Hepatocyte (in vitro differentiated cells): ENCODE data around the gene TMEM213. TPM values are rescaled to one million over a fixed set of nuclear protein-coding genes. Genes with fewer than 3 reads are reported as not detected.

Source experiments
- DNase-seq: peaks from one replicate; pipeline ENCODE4 v3.0.0-alpha.2; 2016; ENCODE audit warnings: low spot score
- H2AFZ ChIP-seq: fragments of 200-600 bp; sonication (generic); 2 replicates; pipeline ENCODE4 v1.6.0; 2016; ENCODE audit warnings: antibody characterized with exemption, mild to moderate bottlenecking
- H3K27ac ChIP-seq: fragments of 200-600 bp; sonication (generic); 2 replicates; pipeline ENCODE4 v1.5.1; 2016; ENCODE audit warnings: mild to moderate bottlenecking
- H3K27me3 ChIP-seq: fragments of 200-600 bp; sonication (generic); 2 replicates; pipeline ENCODE4 v1.6.1; 2016
- H3K36me3 ChIP-seq: fragments of 200-600 bp; sonication (generic); replicated peaks from 2 replicates; pipeline ENCODE4 v1.5.1; 2016; ENCODE audit warnings: low read depth; ENCODE audit not compliant: insufficient read depth
- H3K4me1 ChIP-seq: fragments of 200-600 bp; sonication (generic); 2 replicates; pipeline ENCODE4 v1.5.1; 2016; ENCODE audit warnings: mild to moderate bottlenecking, moderate library complexity; ENCODE audit not compliant: insufficient read depth
- H3K4me2 ChIP-seq: fragments of 200-600 bp; sonication (generic); 2 replicates; pipeline ENCODE4 v1.6.0; 2016
- H3K4me3 ChIP-seq: fragments of 200-600 bp; sonication (generic); 2 replicates; pipeline ENCODE4 v1.5.1; 2016; ENCODE audit warnings: mild to moderate bottlenecking
- H3K79me2 ChIP-seq: fragments of 200-600 bp; sonication (generic); 2 replicates; pipeline ENCODE4 v1.6.0; 2017; ENCODE audit warnings: mild to moderate bottlenecking
- H3K9me2 ChIP-seq: fragments of 200-600 bp; sonication (generic); replicated peaks from 2 replicates; pipeline ENCODE4 v1.6.0; 2017; ENCODE audit warnings: mild to moderate bottlenecking; ENCODE audit not compliant: insufficient read depth
- H3K9me3 ChIP-seq: fragments of 200-600 bp; sonication (generic); 2 replicates; pipeline ENCODE4 v1.5.1; 2016; ENCODE audit warnings: low read depth, mild to moderate bottlenecking
- H4K20me1 ChIP-seq: fragments of 200-600 bp; sonication (generic); 2 replicates; pipeline ENCODE4 v1.6.0; 2016; ENCODE audit warnings: mild to moderate bottlenecking; ENCODE audit not compliant: insufficient read depth, poor library complexity, severe bottlenecking
- CTCF ChIP-seq: fragments of 200-600 bp; sonication (generic); IDR thresholded peaks from 2 replicates; pipeline ENCODE4 v1.5.1; 2016; ENCODE audit warnings: antibody characterized with exemption, mild to moderate bottlenecking; ENCODE audit not compliant: poor library complexity
- EZH2 ChIP-seq: fragments of 200-600 bp; sonication (generic); IDR thresholded peaks from 2 replicates; pipeline ENCODE4 v1.6.1; 2016; ENCODE audit warnings: antibody characterized with exemption, mild to moderate bottlenecking, borderline replicate concordance
- EZH2phosphoT487 ChIP-seq: fragments of 200-600 bp; sonication (generic); IDR thresholded peaks from one replicate; pipeline ENCODE4 v1.6.1; 2018; ENCODE audit warnings: antibody characterized with exemption, mild to moderate bottlenecking, low read depth, moderate library complexity; ENCODE audit not compliant: unreplicated experiment, severe bottlenecking
- WGBS: methylation state at CpG from one replicate; pipeline ENCODE4 v1.1.6; 2016; ENCODE audit warnings: low lambda C conversion rate; ENCODE audit errors: missing lambda C conversion rate; 5-methylcytosine and 5-hydroxymethylcytosine counted together
- polyA plus RNA-seq: library from polyadenylated mRNA; unstranded; fragments of >200 nt; fragmentation: Nextera tagmentation; extraction: Ambion mirVana; gene quantifications from 2 replicates; pipeline ENCODE4 v1.2.1, GENCODE V29; 2016
- total RNA-seq: library from RNA; depleted of rRNA; stranded (reverse); fragments of >200 nt; gene quantifications from 2 replicates; pipeline ENCODE4 v1.2.3, GENCODE V29; 2014

Gene TMEM213
- total and polyA plus RNA-seq, 2 experiments from 2014 or later = 0.03 to 0.93 TPM

- 96% methylated on average over 19 of the region's 19 CpGs for WGBS
- no peak for DNase-seq
- Histone ChIP-seq H3K36me3 (no peaks in the 10 kb centered on the region), H3K4me2 (no peak overlapping the region), H3K9me3 (no peaks in the 10 kb centered on the region), H3K4me1 (no peaks in the 10 kb centered on the region), H3K27me3 (no peaks in the 10 kb centered on the region), H3K9me2 (no peaks in the 10 kb centered on the region), H3K79me2 (no peaks in the 10 kb centered on the region), H3K4me3 (no peak overlapping the region), H2AFZ (no peak overlapping the region), H4K20me1 (no peaks in the 10 kb centered on the region), H3K27ac (no peak overlapping the region)
- no peak for TF ChIP-seq EZH2
- no peak for TF ChIP-seq CTCF
- no peak for TF ChIP-seq EZH2phosphoT487
Observed at GRCh38 chr7:138867744-138868143, 70.0 kb downstream of the TMEM213 start.

DNA sequence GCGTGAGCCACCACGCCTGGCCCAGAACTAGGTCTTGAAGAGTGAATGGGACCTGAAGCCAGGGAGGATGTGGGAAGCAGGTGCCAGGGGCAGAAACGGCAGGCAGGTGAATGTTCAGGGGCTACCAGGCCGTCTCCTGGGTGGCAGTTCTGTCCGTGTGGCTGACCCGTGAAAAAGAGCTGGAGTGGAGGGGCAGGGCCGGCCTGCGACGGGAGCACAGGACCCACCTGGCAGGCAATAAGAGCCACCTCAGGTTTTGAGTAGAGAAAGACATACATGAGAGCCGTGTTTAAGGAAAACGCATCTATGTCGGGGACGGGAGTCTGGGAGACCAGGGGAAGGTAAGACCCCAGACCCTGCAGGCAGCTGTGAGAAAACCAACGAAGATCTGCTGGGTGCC is 70.9 kb downstream of the TMEM213 start:
- WGBS = 98% methylated on average over 14 of the region's 14 CpGs
- TF ChIP-seq CTCF (no peak), EZH2 (no peak), EZH2phosphoT487 (no peak)

DNA sequence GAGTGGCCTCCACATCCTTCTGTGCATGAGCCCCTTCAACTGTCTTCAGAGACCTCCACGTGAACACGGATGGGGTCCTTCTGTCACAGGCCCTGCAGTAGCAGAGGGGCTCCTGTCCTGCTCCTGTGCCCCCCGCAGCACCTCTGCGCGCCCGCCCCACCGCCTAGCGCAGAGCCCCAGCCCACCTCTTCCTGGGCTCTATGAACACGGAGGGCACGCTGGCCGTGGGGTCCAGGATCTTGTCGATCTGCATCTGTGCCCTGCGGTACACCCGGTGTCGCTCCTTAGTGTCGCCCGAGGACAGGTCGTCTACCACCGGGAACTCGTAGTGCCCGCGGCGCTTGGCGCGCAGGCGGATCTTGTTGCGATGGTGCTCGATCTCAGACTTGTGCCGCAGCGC is 71.6 kb downstream of the TMEM213 start:
- Histone ChIP-seq H3K9me2 (no peaks in the 10 kb centered on the region), H3K79me2 (no peaks in the 10 kb centered on the region), H3K27ac (no peak overlapping the region), H3K4me2 (no peak overlapping the region), H3K4me1 (no peaks in the 10 kb centered on the region), H2AFZ (no peak overlapping the region), H4K20me1 (no peaks in the 10 kb centered on the region), H3K4me3 (no peak overlapping the region), H3K9me3 (no peaks in the 10 kb centered on the region), H3K27me3 (no peaks in the 10 kb centered on the region), H3K36me3 (no peaks in the 10 kb centered on the region)
- DNase-seq = no peak
- no peak for TF ChIP-seq CTCF
- no peak for TF ChIP-seq EZH2
- TF ChIP-seq EZH2phosphoT487 = no peak
- WGBS = 98% methylated on average over 28 of the region's 30 CpGs

More for the DNA sequence above, 70.9 kb downstream of the TMEM213 start:
- Histone ChIP-seq H3K27me3 (no peaks in the 10 kb centered on the region), H3K9me2 (no peaks in the 10 kb centered on the region), H3K4me2 (no peak overlapping the region), H3K36me3 (no peaks in the 10 kb centered on the region), H3K4me3 (no peak overlapping the region), H2AFZ (no peak overlapping the region), H3K9me3 (no peaks in the 10 kb centered on the region), H4K20me1 (no peaks in the 10 kb centered on the region), H3K27ac (no peak overlapping the region), H3K4me1 (no peaks in the 10 kb centered on the region), H3K79me2 (no peaks in the 10 kb centered on the region)
- DNase-seq = no peak
